Uterus (tissue), 4 donors: ENCODE data around the gene CREG1. TPM values are rescaled to one million over a fixed set of nuclear protein-coding genes. Genes with fewer than 3 reads are reported as not detected.

Source experiments
- DNase-seq, 2 donors: peaks; one replicate each; pipeline ENCODE4 v3.0.0-alpha.2; 2019 to 2020
- H3K27ac ChIP-seq, 2 donors: fragments of 200-600 bp; sonication (generic); 1 replicate in 1 of 2; 2 replicates in 1 of 2; pipeline ENCODE4 v1.5.1; 2016 to 2018
- H3K27me3 ChIP-seq, 2 donors: fragments of 200-600 bp; sonication (generic); one replicate each; pipeline ENCODE4 v1.5.1; 2018 to 2019; ENCODE audit warnings: control low read depth in 1 of 2
- H3K36me3 ChIP-seq, 2 donors: fragments of 200-600 bp; sonication (generic); one replicate each; pipeline ENCODE4 v1.5.1; 2019; ENCODE audit warnings: control low read depth in 1 of 2
- H3K4me1 ChIP-seq, 2 donors: fragments of 200-600 bp; sonication (generic); one replicate each; pipeline ENCODE4 v1.5.1; 2018 to 2019; ENCODE audit warnings: control low read depth in 1 of 2
- H3K4me3 ChIP-seq, 2 donors: fragments of 200-600 bp; sonication (generic); 1 replicate in 1 of 2; 2 replicates in 1 of 2; pipeline ENCODE4 v1.5.1; 2018 to 2019; ENCODE audit warnings: mild to moderate bottlenecking in 1 of 2
- H3K9me3 ChIP-seq, 2 donors: fragments of 200-600 bp; sonication (generic); one replicate each; pipeline ENCODE4 v1.5.1; 2019; ENCODE audit warnings: control low read depth in 1 of 2
- POLR2A ChIP-seq, 2 donors: fragments of 450-650 bp; IDR thresholded peaks; one replicate each; pipeline ENCODE4 v1.6.1; 2016; ENCODE audit warnings: antibody characterized with exemption in 2 of 2, mild to moderate bottlenecking in 1 of 2, moderate library complexity in 1 of 2
- intact Hi-C: fragments of 100-400 bp; cut with DNase I; formaldehyde crosslinking; loops from one replicate; pipeline ENCODE4 v1.15.1; 2023; ENCODE audit warnings: low total_unique reads
- total RNA-seq, 4 donors: library from RNA; depleted of rRNA in 3 of 4; stranded (reverse); fragments of >200 nt in 3 of 4; gene quantifications; one replicate each; pipeline versions ENCODE4 v1.1.0 to v1.2.4, GENCODE V29; 2014 to 2023
- TF ChIP-seq, protein P1 (sequence below), 4 experiments: fragments of 200-600 bp in 2 of 4; fragments of 450-650 bp in 2 of 4; sonication (generic) in 2 of 4; IDR thresholded peaks; one replicate each; pipeline ENCODE4 v1.5.1; 2016 to 2019; ENCODE audit warnings: antibody characterized with exemption in 4 of 4, mild to moderate bottlenecking in 2 of 4, moderate library complexity in 1 of 4
- donor health status: DM: yes; HTN: yes; CAD: no.

CREG1 gene
- total RNA-seq, 4 donors from 2014 or later = 72.7 to 161 (median 91.0) TPM

- no peaks in the 10 kb centered on the region for H3K4me1 ChIP-seq
- H3K27me3 ChIP-seq = no peaks in the 10 kb centered on the region
- no peak for DNase-seq
- no peak overlapping the region for H3K4me3 ChIP-seq
- TF ChIP-seq, protein P1, sequence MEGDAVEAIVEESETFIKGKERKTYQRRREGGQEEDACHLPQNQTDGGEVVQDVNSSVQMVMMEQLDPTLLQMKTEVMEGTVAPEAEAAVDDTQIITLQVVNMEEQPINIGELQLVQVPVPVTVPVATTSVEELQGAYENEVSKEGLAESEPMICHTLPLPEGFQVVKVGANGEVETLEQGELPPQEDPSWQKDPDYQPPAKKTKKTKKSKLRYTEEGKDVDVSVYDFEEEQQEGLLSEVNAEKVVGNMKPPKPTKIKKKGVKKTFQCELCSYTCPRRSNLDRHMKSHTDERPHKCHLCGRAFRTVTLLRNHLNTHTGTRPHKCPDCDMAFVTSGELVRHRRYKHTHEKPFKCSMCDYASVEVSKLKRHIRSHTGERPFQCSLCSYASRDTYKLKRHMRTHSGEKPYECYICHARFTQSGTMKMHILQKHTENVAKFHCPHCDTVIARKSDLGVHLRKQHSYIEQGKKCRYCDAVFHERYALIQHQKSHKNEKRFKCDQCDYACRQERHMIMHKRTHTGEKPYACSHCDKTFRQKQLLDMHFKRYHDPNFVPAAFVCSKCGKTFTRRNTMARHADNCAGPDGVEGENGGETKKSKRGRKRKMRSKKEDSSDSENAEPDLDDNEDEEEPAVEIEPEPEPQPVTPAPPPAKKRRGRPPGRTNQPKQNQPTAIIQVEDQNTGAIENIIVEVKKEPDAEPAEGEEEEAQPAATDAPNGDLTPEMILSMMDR (IDR thresholded peaks at IDR 0.05) = no peak
- TF ChIP-seq POLR2A (IDR thresholded peaks at IDR 0.05) = no peak
- no peaks in the 10 kb centered on the region for H3K9me3 ChIP-seq
- no peak overlapping the region for H3K27ac ChIP-seq
- intact Hi-C loops = no loop called here
- H3K36me3 ChIP-seq = no peaks in the 10 kb centered on the region
Measured at GRCh38 chr1:167594822-167595221, 41.3 kb upstream of the CREG1 start.

GRCh38 chr1:167593860-167594259 lies 40.3 kb upstream of the CREG1 start:
- TF ChIP-seq, protein P1 (IDR thresholded peaks at IDR 0.05) = no peak
- TF ChIP-seq POLR2A (IDR thresholded peaks at IDR 0.05) = no peak
- DNase-seq = no peak
- Histone ChIP-seq H3K36me3 (no peaks in the 10 kb centered on the region), H3K9me3 (no peaks in the 10 kb centered on the region), H3K27ac (no peak overlapping the region), H3K4me1 (no peaks in the 10 kb centered on the region), H3K27me3 (no peaks in the 10 kb centered on the region), H3K4me3 (no peak overlapping the region)
- intact Hi-C loops = no loop called here

- Histone ChIP-seq H3K4me1 (no peaks in the 10 kb centered on the region), H3K36me3 (no peaks in the 10 kb centered on the region), H3K4me3 (no peak overlapping the region), H3K27ac (no peak overlapping the region), H3K27me3 (no peaks in the 10 kb centered on the region), H3K9me3 (no peaks in the 10 kb centered on the region)
- intact Hi-C loops = no loop called here
- no peak for TF ChIP-seq POLR2A (IDR thresholded peaks at IDR 0.05)
- TF ChIP-seq, protein P1 (IDR thresholded peaks at IDR 0.05) = no peak
- no peak for DNase-seq
Measured at GRCh38 chr1:167592475-167592874, 38.9 kb upstream of the CREG1 start.

DNA sequence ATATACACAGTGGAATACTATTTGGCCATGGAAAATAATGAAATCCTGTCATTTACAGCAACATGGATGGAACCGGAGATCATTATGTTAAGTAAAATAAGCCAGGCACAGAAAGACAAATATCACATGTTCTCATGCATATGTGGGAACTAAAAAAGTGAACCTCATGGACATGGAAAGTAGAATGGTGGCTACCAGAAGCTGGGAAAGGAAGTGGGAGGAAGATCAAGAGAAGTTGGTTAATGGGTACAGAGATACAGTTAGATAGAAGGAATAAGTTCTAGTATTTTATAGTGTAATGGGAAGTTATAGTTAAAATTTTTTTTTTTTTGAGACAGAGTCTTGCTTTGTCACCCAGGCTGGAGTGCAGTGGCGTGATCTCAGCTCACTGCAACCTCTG lies 34.8 kb upstream of the CREG1 start:
- H3K9me3 ChIP-seq = no peaks in the 10 kb centered on the region
- H3K27me3 ChIP-seq = no peaks in the 10 kb centered on the region
- no peaks in the 10 kb centered on the region for H3K4me1 ChIP-seq
- no peak for DNase-seq
- TF ChIP-seq POLR2A (IDR thresholded peaks at IDR 0.05) = no peak
- TF ChIP-seq, protein P1 (IDR thresholded peaks at IDR 0.05) = no peak
- H3K36me3 ChIP-seq = no peaks in the 10 kb centered on the region
- no peak overlapping the region for H3K27ac ChIP-seq
- intact Hi-C loops = no loop called here
- H3K4me3 ChIP-seq = no peak overlapping the region

GRCh38 chr1:167587872-167588271 lies 34.3 kb upstream of the CREG1 start:
- intact Hi-C loops = no loop called here
- Histone ChIP-seq H3K27me3 (no peaks in the 10 kb centered on the region), H3K4me3 (no peak overlapping the region), H3K27ac (no peak overlapping the region), H3K36me3 (no peaks in the 10 kb centered on the region), H3K9me3 (no peaks in the 10 kb centered on the region), H3K4me1 (no peaks in the 10 kb centered on the region)
- DNase-seq = no peak
- TF ChIP-seq POLR2A (IDR thresholded peaks at IDR 0.05) = no peak
- TF ChIP-seq, protein P1 (IDR thresholded peaks at IDR 0.05) = no peak
